CD8-positive, alpha-beta memory T cell (primary cell): ENCODE results near the gene TFEC. TPM values are rescaled to one million over a fixed set of nuclear protein-coding genes. Genes with fewer than 3 reads are reported as not detected.
"Not testable (repeated sequence)": the region's sequence is repeated elsewhere in the genome, so short reads cannot be mapped to it uniquely, and the experiment has no call there.

Source experiments
- CTCF ChIA-PET: fragments of 350-600 bp; sonication (Branson Sonifier 250); formaldehyde crosslinking; loops from one replicate; lab custom pipeline; 2021; ENCODE audit warnings: antibody characterized with exemption; lab: Charles Lee
- POLR2A ChIA-PET: fragments of 350-600 bp; sonication (Branson Sonifier 250); formaldehyde crosslinking; loops from one replicate; lab custom pipeline; 2021; ENCODE audit warnings: antibody characterized with exemption; lab: Charles Lee
- DNase-seq, 5 donors: peaks; one replicate each; pipeline versions ENCODE4 v3.0.0 to v3.0.0-alpha.2; 2020 to 2022; ENCODE audit warnings: mixed read lengths in 1 of 5
- H3K27ac ChIP-seq: one replicate; pipeline ENCODE4 v1.7.0; 2013; ENCODE audit warnings: low read depth, mild to moderate bottlenecking, low read length, moderate library complexity
- H3K27me3 ChIP-seq: 2 replicates; pipeline ENCODE4 v1.7.0; 2013; ENCODE audit warnings: low read length, mild to moderate bottlenecking; ENCODE audit not compliant: insufficient read depth, poor library complexity, severe bottlenecking
- H3K36me3 ChIP-seq: 2 replicates; pipeline ENCODE4 v1.7.0; 2013; ENCODE audit warnings: mild to moderate bottlenecking, low read length, moderate library complexity; ENCODE audit not compliant: insufficient read depth
- H3K4me1 ChIP-seq: 2 replicates; pipeline ENCODE4 v1.7.0; 2013; ENCODE audit warnings: mild to moderate bottlenecking, low read length, moderate library complexity; ENCODE audit not compliant: insufficient read depth
- H3K4me3 ChIP-seq: 2 replicates; pipeline ENCODE4 v1.7.0; 2013; ENCODE audit warnings: mild to moderate bottlenecking, low read length
- H3K9me3 ChIP-seq: 2 replicates; pipeline ENCODE4 v1.7.0; 2013; ENCODE audit warnings: mild to moderate bottlenecking, low read length
- H3K27ac Mint-ChIP-seq, 8 donors: one replicate each; pipeline ENCODE4 v1.8.0; 2020 to 2021; ENCODE audit warnings: mixed read lengths in 8 of 8, mild to moderate bottlenecking in 6 of 8, inconsistent platforms in 3 of 8, moderate library complexity in 3 of 8
- H3K27me3 Mint-ChIP-seq, 2 donors: one replicate each; pipeline ENCODE4 v1.8.0; 2020 to 2021; ENCODE audit warnings: mixed read lengths in 2 of 2, mild to moderate bottlenecking in 1 of 2, moderate library complexity in 1 of 2
- H3K36me3 Mint-ChIP-seq, 3 donors: one replicate each; pipeline ENCODE4 v1.8.0; 2020 to 2021; ENCODE audit warnings: mixed read lengths in 3 of 3, inconsistent platforms in 1 of 3, mild to moderate bottlenecking in 1 of 3
- H3K4me1 Mint-ChIP-seq, 3 donors: one replicate each; pipeline ENCODE4 v1.8.0; 2020 to 2021; ENCODE audit warnings: mixed read lengths in 3 of 3, inconsistent platforms in 1 of 3, mild to moderate bottlenecking in 1 of 3
- H3K4me3 Mint-ChIP-seq, 7 donors: one replicate each; pipeline ENCODE4 v1.8.0; 2020 to 2021; ENCODE audit warnings: mixed read lengths in 7 of 7, mild to moderate bottlenecking in 6 of 7, moderate library complexity in 4 of 7, inconsistent platforms in 2 of 7
- H3K9me3 Mint-ChIP-seq, 5 donors: one replicate each; pipeline ENCODE4 v1.8.0; 2020 to 2022; ENCODE audit warnings: mixed read lengths in 5 of 5, mild to moderate bottlenecking in 3 of 5, moderate library complexity in 2 of 5, inconsistent platforms in 1 of 5
- polyA plus RNA-seq: library from polyadenylated mRNA; unstranded; fragments of 300-500 nt; fragmentation: Illumina TruSeq; gene quantifications from one replicate; pipeline ENCODE4 v1.2.3, GENCODE V29; 2021
- total RNA-seq, 2 experiments: library from RNA; stranded (reverse); gene quantifications; one replicate each; pipeline ENCODE4 v1.2.3, GENCODE V29; 2021

The TFEC gene
- total and polyA plus RNA-seq, 3 experiments from 2014 or later, result 0.35 to 0.39 TPM; not detected in 1

GRCh38 chr7:116018731-116019130 lies 11.8 kb downstream of the TFEC start:
- no peaks in the 10 kb centered on the region for H3K36me3 Mint-ChIP-seq
- H3K27ac Mint-ChIP-seq, result no peak overlapping the region
- H3K27me3 Mint-ChIP-seq, result peaks cover 0 to 1% of the 10 kb centered on the region in 2 donors
- no peak overlapping the region for H3K27ac ChIP-seq
- no peak overlapping the region for H3K4me3 ChIP-seq
- H3K9me3 ChIP-seq, result no peaks in the 10 kb centered on the region
- DNase-seq, result no peak
- CTCF ChIA-PET, result no interaction called here
- no peaks in the 10 kb centered on the region for H3K27me3 ChIP-seq
- POLR2A ChIA-PET, result no interaction called here
- peaks cover 0 to 3% (median 0%) of the 10 kb centered on the region in 5 donors for H3K9me3 Mint-ChIP-seq
- H3K4me1 ChIP-seq, result no peaks in the 10 kb centered on the region
- H3K36me3 ChIP-seq, result no peaks in the 10 kb centered on the region
- no peak overlapping the region for H3K4me3 Mint-ChIP-seq
- H3K4me1 Mint-ChIP-seq, result no peaks in the 10 kb centered on the region

DNA sequence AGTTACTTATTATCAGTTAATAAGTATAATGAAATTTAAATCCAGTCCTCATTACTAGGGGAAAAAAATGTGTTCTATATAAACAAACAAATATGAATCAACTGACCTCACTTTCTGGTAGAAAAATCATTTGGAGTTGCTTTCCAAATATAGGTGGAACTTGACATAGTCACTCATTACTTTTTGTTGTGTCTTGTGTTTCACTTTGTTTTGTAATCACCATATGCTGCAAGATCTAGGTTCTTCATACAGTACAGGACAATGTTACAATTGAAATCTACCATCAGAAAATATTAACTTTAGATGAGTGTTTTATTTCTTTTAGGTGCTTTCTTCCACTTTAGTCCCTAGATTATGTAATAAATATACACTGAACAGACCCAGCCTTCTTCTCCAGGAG lies 16.9 kb downstream of the TFEC start:
- DNase-seq, result no peak
- Histone ChIP-seq H3K4me3 (no peak overlapping the region), H3K27me3 (no peaks in the 10 kb centered on the region), H3K27ac (no peak overlapping the region), H3K4me1 (no peaks in the 10 kb centered on the region), H3K36me3 (no peaks in the 10 kb centered on the region), H3K9me3 (no peaks in the 10 kb centered on the region)
- no peak overlapping the region for H3K4me3 Mint-ChIP-seq
- H3K4me1 Mint-ChIP-seq, result no peaks in the 10 kb centered on the region
- ChIA-PET POLR2A (no interaction called here), CTCF (no interaction called here)
- no peaks in the 10 kb centered on the region for H3K36me3 Mint-ChIP-seq
- peaks cover 0 to 1% of the 10 kb centered on the region in 2 donors for H3K27me3 Mint-ChIP-seq
- H3K27ac Mint-ChIP-seq, result no peak overlapping the region
- H3K9me3 Mint-ChIP-seq, result peaks cover 0 to 3% (median 0%) of the 10 kb centered on the region in 5 donors

DNA sequence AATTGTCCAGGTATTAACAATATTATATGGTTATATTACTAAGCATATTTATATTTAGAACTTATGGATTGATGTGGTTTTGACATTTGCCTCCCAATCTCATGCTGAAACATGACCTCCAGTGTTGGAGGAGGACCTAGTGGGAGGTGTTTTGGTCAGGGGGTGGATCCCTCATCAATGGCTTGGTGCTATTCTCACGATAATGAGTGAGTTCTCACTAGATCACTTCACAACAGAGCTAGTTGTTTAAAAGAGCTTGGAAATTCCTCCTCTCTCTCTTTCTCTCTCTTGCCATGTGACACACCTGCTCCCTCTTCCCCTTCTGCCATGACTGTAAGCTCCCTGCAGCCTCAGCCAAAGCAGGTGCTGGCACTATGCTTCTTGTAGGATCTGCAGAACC lies 19.0 kb downstream of the TFEC start:
- peaks cover 0 to 3% (median under 1%) of the 10 kb centered on the region in 5 donors for H3K9me3 Mint-ChIP-seq
- H3K27me3 ChIP-seq, result no peaks in the 10 kb centered on the region
- no peaks in the 10 kb centered on the region for H3K27me3 Mint-ChIP-seq
- no peak overlapping the region for H3K4me3 Mint-ChIP-seq
- H3K4me1 Mint-ChIP-seq, result no peaks in the 10 kb centered on the region
- no peaks in the 10 kb centered on the region for H3K36me3 Mint-ChIP-seq
- no peaks in the 10 kb centered on the region for H3K9me3 ChIP-seq
- ChIA-PET CTCF (no interaction called here), POLR2A (no interaction called here)
- no peak overlapping the region for H3K27ac ChIP-seq
- H3K4me1 ChIP-seq, result no peaks in the 10 kb centered on the region
- no peak overlapping the region for H3K27ac Mint-ChIP-seq
- H3K4me3 ChIP-seq, result no peak overlapping the region
- H3K36me3 ChIP-seq, result no peaks in the 10 kb centered on the region
- no peak for DNase-seq

DNA sequence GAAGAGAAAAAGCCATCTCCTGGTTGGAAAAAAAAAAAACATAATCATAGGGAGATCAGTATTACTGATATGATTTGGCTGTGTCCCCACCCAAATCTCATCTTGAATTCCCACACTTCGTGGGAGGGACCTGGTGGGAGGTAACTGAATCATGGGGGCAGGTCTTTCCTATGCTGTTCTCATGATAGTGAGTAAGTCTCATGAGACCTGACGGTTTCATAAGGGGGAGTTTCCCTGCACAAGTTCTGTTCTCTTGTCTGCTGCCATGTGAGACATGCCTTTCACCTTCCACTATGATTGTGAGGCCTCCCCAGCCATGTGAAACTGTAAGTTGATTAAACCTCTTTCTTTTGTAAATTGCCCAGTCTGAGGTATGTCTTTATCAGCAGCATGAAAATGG lies 25.8 kb downstream of the TFEC start:
- POLR2A ChIA-PET, H3K4me1 Mint-ChIP-seq, H3K9me3 ChIP-seq, H3K27ac ChIP-seq, H3K4me3 ChIP-seq, CTCF ChIA-PET, H3K4me1 ChIP-seq, H3K27ac Mint-ChIP-seq, H3K27me3 Mint-ChIP-seq, H3K27me3 ChIP-seq, H3K36me3 Mint-ChIP-seq, DNase-seq, H3K36me3 ChIP-seq, H3K4me3 Mint-ChIP-seq: not testable (repeated sequence)
- H3K9me3 Mint-ChIP-seq, result peaks cover 0 to 13% (median 12%) of the 10 kb centered on the region in 5 donors

- no peak overlapping the region for H3K27ac ChIP-seq
- DNase-seq, result no peak
- no peak overlapping the region for H3K4me3 Mint-ChIP-seq
- H3K9me3 ChIP-seq, result no peaks in the 10 kb centered on the region
- no peaks in the 10 kb centered on the region for H3K36me3 Mint-ChIP-seq
- no peaks in the 10 kb centered on the region for H3K4me1 Mint-ChIP-seq
- CTCF ChIA-PET, result no interaction called here
- POLR2A ChIA-PET, result no interaction called here
- no peak overlapping the region for H3K4me3 ChIP-seq
- H3K27me3 Mint-ChIP-seq, result no peaks in the 10 kb centered on the region
- H3K4me1 ChIP-seq, result no peaks in the 10 kb centered on the region
- peaks cover 0 to 5% (median 2%) of the 10 kb centered on the region in 5 donors for H3K9me3 Mint-ChIP-seq
- no peaks in the 10 kb centered on the region for H3K27me3 ChIP-seq
- H3K36me3 ChIP-seq, result no peaks in the 10 kb centered on the region
- H3K27ac Mint-ChIP-seq, result no peak overlapping the region
Measured at GRCh38 chr7:115997221-115997620, 33.3 kb downstream of the TFEC start.

GRCh38 chr7:115995701-115996100 lies 34.9 kb downstream of the TFEC start:
- Mint-ChIP-seq H3K36me3 (no peaks in the 10 kb centered on the region), H3K27ac (no peak overlapping the region), H3K4me3 (no peak overlapping the region), H3K27me3 (no peaks in the 10 kb centered on the region), H3K9me3 (peaks cover 0 to 7% (median 2%) of the 10 kb centered on the region in 5 donors), H3K4me1 (no peaks in the 10 kb centered on the region)
- POLR2A ChIA-PET, result no interaction called here
- no peaks in the 10 kb centered on the region for H3K27me3 ChIP-seq
- H3K9me3 ChIP-seq, result no peaks in the 10 kb centered on the region
- H3K27ac ChIP-seq, result no peak overlapping the region
- H3K36me3 ChIP-seq, result no peaks in the 10 kb centered on the region
- DNase-seq, result no peak
- H3K4me3 ChIP-seq, result no peak overlapping the region
- CTCF ChIA-PET, result interaction anchor here (1.1 kb wide), 1 partner anchor 14 kb away, joined by 3 read pairs; no protein-coding TSS in a partner anchor
- no peaks in the 10 kb centered on the region for H3K4me1 ChIP-seq

DNA sequence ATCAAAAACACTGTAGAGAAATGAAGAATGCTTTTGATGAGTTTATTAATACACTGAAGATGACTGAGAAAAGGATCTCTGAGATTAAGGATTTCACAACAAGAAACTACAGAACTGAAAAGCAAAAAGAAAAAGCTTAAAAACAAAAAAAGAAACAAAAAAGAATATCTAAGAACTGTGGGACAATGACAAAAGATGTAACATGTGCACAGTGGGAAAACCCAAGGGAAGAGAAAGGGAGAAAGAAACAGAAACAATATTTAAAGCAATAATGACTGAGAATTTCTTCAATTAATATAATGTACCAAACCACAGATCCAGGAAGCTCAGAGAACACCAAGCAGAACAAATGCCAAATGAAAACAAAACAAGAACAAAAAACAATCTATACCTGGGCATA lies 42.2 kb downstream of the TFEC start:
- Histone ChIP-seq H3K9me3 (no peaks in the 10 kb centered on the region), H3K4me1 (no peaks in the 10 kb centered on the region), H3K36me3 (no peaks in the 10 kb centered on the region), H3K27me3 (no peaks in the 10 kb centered on the region), H3K4me3 (no peak overlapping the region), H3K27ac (no peak overlapping the region)
- Mint-ChIP-seq H3K27ac (no peak overlapping the region), H3K27me3 (peaks cover 0 to 6% of the 10 kb centered on the region in 2 donors), H3K4me3 (no peak overlapping the region), H3K9me3 (peaks cover 0 to 7% (median 3%) of the 10 kb centered on the region in 5 donors), H3K4me1 (no peaks in the 10 kb centered on the region), H3K36me3 (no peaks in the 10 kb centered on the region)
- no peak for DNase-seq
- ChIA-PET POLR2A (no interaction called here), CTCF (no interaction called here)

- Histone ChIP-seq H3K4me1 (no peaks in the 10 kb centered on the region), H3K27ac (no peak overlapping the region), H3K36me3 (no peaks in the 10 kb centered on the region), H3K4me3 (no peak overlapping the region), H3K9me3 (no peaks in the 10 kb centered on the region), H3K27me3 (no peaks in the 10 kb centered on the region)
- POLR2A ChIA-PET, result no interaction called here
- Mint-ChIP-seq H3K27ac (no peak overlapping the region), H3K27me3 (peaks cover 0 to 6% of the 10 kb centered on the region in 2 donors), H3K4me1 (no peaks in the 10 kb centered on the region), H3K4me3 (no peak overlapping the region), H3K9me3 (peaks cover 0 to 7% (median 3%) of the 10 kb centered on the region in 5 donors), H3K36me3 (no peaks in the 10 kb centered on the region)
- DNase-seq, result no peak
- CTCF ChIA-PET, result no interaction called here
Measured at GRCh38 chr7:115987486-115987885, 43.1 kb downstream of the TFEC start.

DNA sequence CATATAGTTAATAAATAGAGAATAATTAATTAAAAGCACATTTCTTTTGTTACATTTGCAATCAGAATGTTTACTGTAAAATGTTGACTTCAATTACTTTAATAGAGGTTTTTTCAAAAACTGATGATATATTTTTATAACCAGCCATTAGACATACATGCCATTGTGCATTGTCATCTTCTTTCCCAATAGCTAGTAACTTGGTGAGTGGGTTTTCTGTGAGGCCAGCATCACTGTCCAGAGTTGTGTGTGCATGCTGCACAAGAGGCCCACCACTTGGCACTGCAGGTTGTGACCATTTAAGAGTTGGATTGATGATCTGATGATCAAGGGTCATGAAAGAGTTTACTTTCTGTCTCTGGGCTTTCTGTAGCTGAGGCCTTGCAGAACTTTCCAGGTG lies 46.5 kb downstream of the TFEC start:
- Mint-ChIP-seq H3K4me1 (no peaks in the 10 kb centered on the region), H3K36me3 (no peaks in the 10 kb centered on the region), H3K27me3 (peaks cover 0 to 6% of the 10 kb centered on the region in 2 donors), H3K9me3 (peaks cover 0 to 2% (median 0%) of the 10 kb centered on the region in 5 donors), H3K27ac (no peak overlapping the region), H3K4me3 (no peak overlapping the region)
- Histone ChIP-seq H3K27ac (no peak overlapping the region), H3K27me3 (no peaks in the 10 kb centered on the region), H3K9me3 (no peaks in the 10 kb centered on the region), H3K36me3 (no peaks in the 10 kb centered on the region), H3K4me1 (no peaks in the 10 kb centered on the region), H3K4me3 (no peak overlapping the region)
- DNase-seq, result no peak
- CTCF ChIA-PET, result no interaction called here
- POLR2A ChIA-PET, result no interaction called here
